ENCODE data around the gene NR5A1.

The NR5A1 gene

GRCh38 chr9:124506931-124507879, at the start of gene NR5A1:
NR5A1 (minus strand) TSS chr9:124507399; CDS start chr9:124503395, 4,004 bp downstream.
- no peak for DNase-seq

GRCh38 chr9:124555043-124555442, 47.8 kb upstream of the NR5A1 start:
- DNase-seq, result no peak

- DNase-seq, result no peak
Measured at GRCh38 chr9:124553738-124554137, 46.5 kb upstream of the NR5A1 start.

- no peak for DNase-seq
Measured at GRCh38 chr9:124552273-124552605, 45.0 kb upstream of the NR5A1 start.

- peak; percentile 1 for DNase-seq
Measured at GRCh38 chr9:124551472-124552272, 44.5 kb upstream of the NR5A1 start.

- no peak for DNase-seq
Measured at GRCh38 chr9:124550072-124550471, 42.9 kb upstream of the NR5A1 start.

- DNase-seq, result no peak
Measured at GRCh38 chr9:124549016-124549415, 41.8 kb upstream of the NR5A1 start.

- DNase-seq, result no peak
Measured at GRCh38 chr9:124544535-124544934, 37.3 kb upstream of the NR5A1 start.

- DNase-seq, result no peak
Measured at GRCh38 chr9:124541824-124542223, 34.6 kb upstream of the NR5A1 start.

- DNase-seq, result no peak
Measured at GRCh38 chr9:124537926-124538325, 30.7 kb upstream of the NR5A1 start.

GRCh38 chr9:124535846-124536245, 28.6 kb upstream of the NR5A1 start:
- DNase-seq, result no peak

GRCh38 chr9:124532897-124533296, 25.7 kb upstream of the NR5A1 start:
- no peak for DNase-seq

- no peak for DNase-seq
Measured at GRCh38 chr9:124531115-124531514, 23.9 kb upstream of the NR5A1 start.

- no peak for DNase-seq
Measured at GRCh38 chr9:124530246-124530645, 23.0 kb upstream of the NR5A1 start.

- DNase-seq, result no peak
Measured at GRCh38 chr9:124527781-124528180, 20.6 kb upstream of the NR5A1 start.

GRCh38 chr9:124526174-124526573, 19.0 kb upstream of the NR5A1 start:
- no peak for DNase-seq

- DNase-seq, result no peak
Measured at GRCh38 chr9:124522121-124523098, 15.2 kb upstream of the NR5A1 start.

- no peak for DNase-seq
Measured at GRCh38 chr9:124521142-124521541, 13.9 kb upstream of the NR5A1 start.

GRCh38 chr9:124520206-124520596, 13.0 kb upstream of the NR5A1 start:
- DNase-seq, result no peak

- DNase-seq, result no peak
Measured at GRCh38 chr9:124518116-124518515, 10.9 kb upstream of the NR5A1 start.

GRCh38 chr9:124517600-124517999, 10.4 kb upstream of the NR5A1 start:
- no peak for DNase-seq

- no peak for DNase-seq
Measured at GRCh38 chr9:124514874-124515273, 7.7 kb upstream of the NR5A1 start.

- no peak for DNase-seq
Measured at GRCh38 chr9:124514125-124514524, 6.9 kb upstream of the NR5A1 start.
